A549 (cell line): ENCODE data around the gene SYT2.

Experiments
- CTCF ChIP-seq: fragments of >200 bp; sonication (Bioruptor Twin); formaldehyde crosslinking; IDR thresholded peaks from 3 replicates; pipeline ENCODE4 v1.5.1; 2016
- FOSB ChIP-seq: fragments of 250-450 bp; sonication (Bioruptor Pico); IDR thresholded peaks from 2 replicates; pipeline ENCODE4 v1.5.0; 2020; ENCODE audit warnings: mild to moderate bottlenecking, moderate library complexity
- USF2 ChIP-seq: fragments of 450-650 bp; IDR thresholded peaks from 2 replicates; pipeline ENCODE4 v1.6.1; 2014; ENCODE audit warnings: antibody characterized with exemption
- TF ChIP-seq, protein P1 (sequence below): fragments of 250-450 bp; sonication (Bioruptor Pico); IDR thresholded peaks from 2 replicates; pipeline ENCODE4 v1.5.0; 2021; ENCODE audit warnings: mild to moderate bottlenecking, moderate library complexity, borderline replicate concordance

DNA sequence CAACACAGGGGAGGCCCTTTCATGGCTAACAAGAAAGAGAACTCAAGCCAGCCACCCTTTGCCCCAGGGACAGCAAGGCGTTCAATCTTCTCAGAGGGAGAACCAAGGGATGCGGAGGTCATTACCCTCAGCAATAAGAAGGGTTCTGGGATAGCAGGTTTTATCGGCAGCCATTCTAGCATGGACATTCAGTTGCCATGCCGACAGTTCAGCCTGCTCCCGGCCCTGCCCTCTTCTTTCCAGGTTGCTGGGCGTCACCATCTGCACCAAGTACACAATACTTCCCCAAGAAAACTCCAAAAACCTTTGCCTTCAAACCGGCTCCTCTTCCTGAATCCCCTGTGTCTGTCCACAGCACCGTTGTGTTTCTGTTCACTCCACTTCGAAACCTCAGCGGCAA, 47.1 kb downstream of the SYT2 start:
- TF ChIP-seq, protein P1, sequence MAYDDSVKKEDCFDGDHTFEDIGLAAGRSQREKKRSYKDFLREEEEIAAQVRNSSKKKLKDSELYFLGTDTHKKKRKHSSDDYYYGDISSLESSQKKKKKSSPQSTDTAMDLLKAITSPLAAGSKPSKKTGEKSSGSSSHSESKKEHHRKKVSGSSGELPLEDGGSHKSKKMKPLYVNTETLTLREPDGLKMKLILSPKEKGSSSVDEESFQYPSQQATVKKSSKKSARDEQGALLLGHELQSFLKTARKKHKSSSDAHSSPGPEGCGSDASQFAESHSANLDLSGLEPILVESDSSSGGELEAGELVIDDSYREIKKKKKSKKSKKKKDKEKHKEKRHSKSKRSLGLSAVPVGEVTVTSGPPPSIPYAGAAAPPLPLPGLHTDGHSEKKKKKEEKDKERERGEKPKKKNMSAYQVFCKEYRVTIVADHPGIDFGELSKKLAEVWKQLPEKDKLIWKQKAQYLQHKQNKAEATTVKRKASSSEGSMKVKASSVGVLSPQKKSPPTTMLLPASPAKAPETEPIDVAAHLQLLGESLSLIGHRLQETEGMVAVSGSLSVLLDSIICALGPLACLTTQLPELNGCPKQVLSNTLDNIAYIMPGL (CRISPR knock-in tag): no peak
- no peak for TF ChIP-seq CTCF
- TF ChIP-seq USF2: no peak
- TF ChIP-seq FOSB (CRISPR knock-in tag): no peak
